Skeletal muscle satellite cell (primary cell): ENCODE measurements around the gene PLAC1. TPM values are rescaled to one million over a fixed set of nuclear protein-coding genes. Genes with fewer than 3 reads are reported as not detected.

ENCODE experiments used
- H3K27me3 ChIP-seq: 2 replicates; pipeline ENCODE4 v1.7.0; 2013; ENCODE audit warnings: low read length; ENCODE audit not compliant: control insufficient read depth, insufficient read depth
- H3K36me3 ChIP-seq: 2 replicates; pipeline ENCODE4 v1.7.0; 2013; ENCODE audit warnings: mild to moderate bottlenecking, control low read depth, low read length; ENCODE audit not compliant: insufficient read depth
- H3K4me1 ChIP-seq: 2 replicates; pipeline ENCODE4 v1.7.0; 2013; ENCODE audit warnings: low read length; ENCODE audit not compliant: control insufficient read depth, insufficient read depth
- H3K4me2 ChIP-seq: 2 replicates; pipeline ENCODE4 v1.7.0; 2013; ENCODE audit warnings: mild to moderate bottlenecking, low read length
- H3K4me3 ChIP-seq: 2 replicates; pipeline ENCODE4 v1.7.0; 2013; ENCODE audit warnings: low read length
- H3K9ac ChIP-seq: 2 replicates; pipeline ENCODE4 v1.7.0; 2013; ENCODE audit warnings: mild to moderate bottlenecking, low read depth, low read length, moderate library complexity
- H3K9me3 ChIP-seq: replicated peaks from 2 replicates; pipeline ENCODE4 v1.7.0; 2013; ENCODE audit warnings: mild to moderate bottlenecking, control low read depth, low read length
- small RNA-seq: library from RNA; depleted of rRNA; stranded (forward); fragments of <200 nt; gene quantifications from one replicate; pipeline ENCODE3, GENCODE V24; 2012

Gene PLAC1

GRCh38 chrX:134533352-134533751 lies 124.9 kb downstream of the PLAC1 start:
- H3K9ac ChIP-seq: no peak overlapping the region

GRCh38 chrX:134530845-134531244 lies 127.4 kb downstream of the PLAC1 start:
- Histone ChIP-seq H3K4me1 (no peaks in the 10 kb centered on the region), H3K9ac (no peak overlapping the region), H3K36me3 (no peaks in the 10 kb centered on the region), H3K27me3 (no peaks in the 10 kb centered on the region), H3K9me3 (no peaks in the 10 kb centered on the region), H3K4me2 (no peak overlapping the region), H3K4me3 (no peak overlapping the region)

More at GRCh38 chrX:134533352-134533751, 124.9 kb downstream of the PLAC1 start:
- H3K4me2 ChIP-seq: no peak overlapping the region
- no peaks in the 10 kb centered on the region for H3K36me3 ChIP-seq
- H3K4me3 ChIP-seq: no peak overlapping the region
- no peaks in the 10 kb centered on the region for H3K9me3 ChIP-seq
- H3K27me3 ChIP-seq: no peaks in the 10 kb centered on the region
- H3K4me1 ChIP-seq: peaks cover 13% of the 10 kb centered on the region

- Histone ChIP-seq H3K4me2 (no peak overlapping the region), H3K36me3 (no peaks in the 10 kb centered on the region), H3K9ac (no peak overlapping the region), H3K4me3 (no peak overlapping the region), H3K9me3 (no peaks in the 10 kb centered on the region), H3K4me1 (peaks cover 7% of the 10 kb centered on the region), H3K27me3 (no peaks in the 10 kb centered on the region)
Measured at GRCh38 chrX:134529481-134529880, 128.8 kb downstream of the PLAC1 start.

GRCh38 chrX:134528960-134529359 lies 129.3 kb downstream of the PLAC1 start:
- no peak overlapping the region for H3K4me3 ChIP-seq
- peaks cover 7% of the 10 kb centered on the region for H3K4me1 ChIP-seq
- H3K27me3 ChIP-seq: no peaks in the 10 kb centered on the region
- no peaks in the 10 kb centered on the region for H3K36me3 ChIP-seq
- no peak overlapping the region for H3K4me2 ChIP-seq
- H3K9ac ChIP-seq: no peak overlapping the region
- H3K9me3 ChIP-seq: no peaks in the 10 kb centered on the region

GRCh38 chrX:134526399-134526798 lies 131.9 kb downstream of the PLAC1 start:
- no peak overlapping the region for H3K4me3 ChIP-seq
- no peaks in the 10 kb centered on the region for H3K27me3 ChIP-seq
- H3K9me3 ChIP-seq: no peaks in the 10 kb centered on the region
- no peak overlapping the region for H3K9ac ChIP-seq
- H3K4me1 ChIP-seq: peaks cover 7% of the 10 kb centered on the region
- H3K4me2 ChIP-seq: no peak overlapping the region
- no peaks in the 10 kb centered on the region for H3K36me3 ChIP-seq

GRCh38 chrX:134525086-134525792 lies 133.0 kb downstream of the PLAC1 start:
- no peaks in the 10 kb centered on the region for H3K9me3 ChIP-seq
- H3K36me3 ChIP-seq: no peaks in the 10 kb centered on the region
- peaks cover 7% of the 10 kb centered on the region for H3K4me1 ChIP-seq
- no peaks in the 10 kb centered on the region for H3K27me3 ChIP-seq
- H3K4me3 ChIP-seq: no peak overlapping the region
- H3K4me2 ChIP-seq: no peak overlapping the region
- no peak overlapping the region for H3K9ac ChIP-seq

- Histone ChIP-seq H3K4me3 (no peak overlapping the region), H3K4me2 (no peak overlapping the region), H3K9ac (no peak overlapping the region), H3K9me3 (no peaks in the 10 kb centered on the region), H3K27me3 (no peaks in the 10 kb centered on the region), H3K4me1 (peaks cover 7% of the 10 kb centered on the region), H3K36me3 (no peaks in the 10 kb centered on the region)
Measured at GRCh38 chrX:134524181-134524580, 134.1 kb downstream of the PLAC1 start.

GRCh38 chrX:134520860-134521390 lies 137.3 kb downstream of the PLAC1 start:
- Histone ChIP-seq H3K36me3 (no peaks in the 10 kb centered on the region), H3K27me3 (no peaks in the 10 kb centered on the region)

More at GRCh38 chrX:134520860-134521390, 137.3 kb downstream of the PLAC1 start:
- Histone ChIP-seq H3K4me1 (peaks cover 7% of the 10 kb centered on the region), H3K4me3 (no peak overlapping the region), H3K9me3 (no peaks in the 10 kb centered on the region), H3K4me2 (no peak overlapping the region), H3K9ac (no peak overlapping the region)

Small RNAs within 50 kb of the gene (small RNA-seq; reads per million reads assigned to genes)
- gene AC004383.1 (not detected), gene MIR450A1 (5.4 reads per million, percentile 86 among the genes with 10 or more reads in this experiment), gene MIR450A2 (4.8 reads per million, percentile 85 among the genes with 10 or more reads in this experiment), gene MIR450B (1.2 reads per million, percentile 41 among the genes with 10 or more reads in this experiment), gene MIR503 (306 reads per million, percentile 98 among the genes with 10 or more reads in this experiment), gene MIR542 (9.0 reads per million, percentile 90 among the genes with 10 or more reads in this experiment)
